Spleen (tissue), 7 donors: ENCODE measurements around the gene CARM1.

Source experiments
- CTCF ChIP-seq, 11 experiments: fragments of 200-600 bp in 7 of 11; fragments of 450-650 bp in 4 of 11; sonication (generic) in 4 of 11; IDR thresholded peaks in 8 of 11; conservative IDR thresholded peaks in 3 of 11; 1 replicate in 7 of 11; 2 replicates in 4 of 11; pipeline versions ENCODE4 v1.4.0 to v1.8.0; 2016 to 2021; ENCODE audit warnings: antibody characterized with exemption in 11 of 11, inconsistent platforms in 4 of 11, mild to moderate bottlenecking in 1 of 11
- POLR2A ChIP-seq, 3 donors: fragments of 450-650 bp; IDR thresholded peaks; one replicate each; pipeline ENCODE4 v1.5.1; 2017; ENCODE audit warnings: antibody characterized with exemption in 3 of 3, mild to moderate bottlenecking in 1 of 3
- donor health status: DM: no; HTN: no; CAD: no; lungs with moderate emphysema.
- donor health status: DM: no; HTN: no; CAD: no.
- donor health status: DM: no; HTN: no; CAD: no.

DNA sequence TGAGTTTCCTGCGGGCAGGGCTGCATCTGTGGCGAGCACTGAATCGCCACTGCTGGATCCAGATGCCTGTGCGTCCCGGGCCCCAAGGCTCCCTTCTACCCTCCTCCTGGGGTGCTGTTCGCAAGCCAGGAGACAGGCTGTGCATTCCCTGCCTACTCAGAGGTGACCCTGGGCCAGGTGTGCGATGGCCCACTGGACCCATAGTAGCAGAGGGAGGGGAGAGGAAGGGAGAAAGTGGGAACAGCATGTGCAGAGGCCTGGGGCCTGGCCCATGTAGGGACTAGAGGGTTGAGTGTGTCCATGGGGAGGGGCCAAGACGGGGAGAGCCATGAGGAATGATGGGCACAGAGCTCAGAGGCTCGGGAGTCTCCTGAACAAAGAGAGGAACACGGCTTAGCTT, 27.3 kb downstream of the CARM1 start:
- TF ChIP-seq CTCF (IDR thresholded peaks at IDR 0.05 in 8 of 11, conservative IDR thresholded peaks at IDR 0.05 in 3 of 11) = no peak
- no peak for TF ChIP-seq POLR2A (IDR thresholded peaks at IDR 0.05)
